Measurements from ENCODE around the gene KCNJ12.
"Not testable (repeated sequence)": the region's sequence is repeated elsewhere in the genome, so short reads cannot be mapped to it uniquely, and the experiment has no call there.

The KCNJ12 gene

DNA sequence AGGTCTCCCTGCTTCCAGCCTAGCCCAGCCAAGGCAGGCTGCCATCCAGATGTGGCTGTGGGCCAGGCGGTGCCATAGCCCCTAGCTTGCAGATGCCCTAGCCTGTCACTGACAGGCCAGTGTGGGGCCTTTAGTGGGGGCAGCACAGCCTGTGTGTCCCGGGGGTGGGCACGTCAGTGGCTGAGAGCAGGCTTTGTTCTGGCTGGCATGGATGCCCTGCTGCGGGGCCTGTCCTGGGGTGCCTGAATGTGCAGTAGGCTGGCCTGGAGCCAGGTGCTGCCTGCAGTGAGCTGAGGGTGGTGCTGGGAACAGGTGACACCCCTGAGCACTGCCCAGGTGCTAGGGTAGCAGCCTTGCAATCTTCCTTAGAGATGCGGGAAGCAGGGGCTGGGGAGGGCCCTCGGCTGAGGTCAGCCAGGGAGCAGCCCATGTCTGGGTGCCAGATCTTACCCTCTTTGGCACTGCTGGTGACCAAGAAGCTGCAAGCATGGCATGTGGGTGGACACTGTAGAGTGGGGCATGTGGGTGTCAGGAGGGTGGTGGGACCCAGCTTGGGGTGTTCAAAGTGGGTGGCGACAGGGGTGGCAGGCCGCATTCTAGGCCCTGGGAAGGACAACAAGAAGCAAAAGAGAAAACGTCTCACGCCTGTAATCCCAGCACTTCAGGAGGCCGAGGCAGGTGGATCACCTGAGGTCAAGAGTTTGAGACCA, 37.6 kb downstream of the KCNJ12 start:
- peak in 1 of 42 donors; percentile 25 for DNase-seq
- intact Hi-C loops (cut with DNase I), result not testable (repeated sequence)

DNA sequence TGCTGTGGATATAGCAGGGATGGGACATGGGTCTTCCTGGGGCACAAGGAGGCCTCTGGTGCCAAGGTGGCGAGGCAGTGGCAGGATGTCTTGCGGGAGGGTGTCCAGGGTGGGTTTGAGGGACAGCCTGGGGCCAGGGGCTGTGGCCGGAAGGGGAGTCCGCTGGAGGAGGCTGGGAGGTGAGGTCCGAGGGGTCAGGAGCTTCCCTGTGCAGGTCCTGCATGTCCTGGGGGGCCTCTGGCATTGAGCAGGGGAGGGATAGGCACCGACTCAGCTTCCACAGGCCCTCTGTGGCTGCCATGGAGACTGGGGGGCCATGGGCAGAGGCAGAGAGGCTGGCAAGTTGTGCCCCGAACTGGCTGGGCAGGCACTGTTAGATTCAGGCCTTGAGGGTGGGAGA, 38.5 kb downstream of the KCNJ12 start:
- DNase-seq; intact Hi-C loops (cut with DNase I): not testable (repeated sequence)

- peak in 1 of 42 donors; percentile 15 for DNase-seq
- intact Hi-C loops (cut with DNase I), result not testable (repeated sequence)
These were observed 39.2 kb downstream of the KCNJ12 start for GRCh38 chr17:21415166-21415990.

GRCh38 chr17:21416471-21416981, 40.4 kb downstream of the KCNJ12 start:
- DNase-seq, result peak in 2 of 42 donors; percentile 14 to 16
- intact Hi-C loops (cut with DNase I), result not testable (repeated sequence)

GRCh38 chr17:21417349-21417748, 41.2 kb downstream of the KCNJ12 start:
- intact Hi-C loops (cut with DNase I), result not testable (repeated sequence)
- DNase-seq, result peak in 1 of 42 donors; percentile 12

DNA sequence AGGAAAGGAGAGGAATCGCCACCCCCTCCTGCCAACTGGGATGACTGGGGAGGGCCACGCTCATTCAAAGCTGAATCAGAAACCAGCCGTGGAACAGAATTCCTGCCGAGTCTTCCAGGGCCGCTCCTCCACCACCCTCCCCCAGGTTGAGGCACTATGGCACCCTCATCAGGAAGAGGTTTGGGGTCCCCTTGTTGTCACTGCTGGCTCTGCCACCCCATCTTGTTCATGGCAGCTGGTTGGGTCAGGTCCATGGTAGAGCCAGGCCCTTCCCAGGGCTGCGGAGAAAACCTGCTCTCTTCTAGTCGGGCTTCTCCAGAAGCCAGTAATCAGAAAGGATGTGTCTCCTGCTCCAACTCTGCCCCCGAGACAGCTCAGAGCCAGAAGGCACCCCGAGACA, 41.8 kb downstream of the KCNJ12 start:
- intact Hi-C loops (cut with DNase I), result no loop called here
- peak in 1 of 42 donors; percentile 17 for DNase-seq

DNA sequence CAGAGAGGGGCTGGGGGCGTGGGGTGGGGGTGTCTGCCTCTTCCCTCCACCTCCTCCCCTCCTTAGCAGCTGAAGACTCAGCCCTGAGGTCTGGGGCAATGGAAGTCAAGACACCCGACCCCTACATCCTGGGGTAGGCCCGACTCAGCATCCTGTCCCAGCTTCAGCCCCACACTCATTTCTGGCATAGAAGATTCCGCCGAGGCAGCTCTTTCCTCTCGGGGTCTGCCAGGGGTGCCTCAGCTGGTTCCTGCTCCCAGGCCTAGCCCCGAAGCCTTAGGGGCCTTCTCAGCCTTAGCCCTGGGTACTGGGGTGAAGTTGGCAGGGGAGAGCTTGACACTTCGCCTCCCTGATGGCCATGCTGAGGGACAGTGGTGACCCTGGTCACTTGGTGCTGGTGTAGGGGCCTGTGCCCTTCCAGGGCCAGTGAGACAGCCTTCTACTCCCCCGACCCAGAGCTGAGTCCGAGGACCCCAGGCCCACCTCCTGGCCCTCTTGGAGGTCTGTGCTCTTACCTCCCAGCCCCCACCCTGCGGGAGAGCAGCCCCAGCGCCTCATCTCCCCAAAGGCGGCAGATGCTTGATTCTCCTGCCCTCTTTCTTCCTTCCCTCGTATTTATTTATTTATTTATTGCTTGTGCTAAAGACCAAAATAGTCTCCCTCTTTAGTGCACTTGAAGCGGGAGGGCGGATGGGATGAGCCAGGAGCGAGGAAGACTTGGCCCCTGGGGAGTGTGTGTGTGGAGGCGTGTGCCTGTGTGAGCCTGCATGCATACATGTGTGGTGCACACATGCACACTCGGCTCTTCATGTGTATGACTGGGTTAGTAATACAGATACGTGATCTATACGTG, 42.5 kb downstream of the KCNJ12 start:
- intact Hi-C loops (cut with DNase I), result no loop called here
- DNase-seq, result peak in 1 of 42 donors; percentile 9

DNA sequence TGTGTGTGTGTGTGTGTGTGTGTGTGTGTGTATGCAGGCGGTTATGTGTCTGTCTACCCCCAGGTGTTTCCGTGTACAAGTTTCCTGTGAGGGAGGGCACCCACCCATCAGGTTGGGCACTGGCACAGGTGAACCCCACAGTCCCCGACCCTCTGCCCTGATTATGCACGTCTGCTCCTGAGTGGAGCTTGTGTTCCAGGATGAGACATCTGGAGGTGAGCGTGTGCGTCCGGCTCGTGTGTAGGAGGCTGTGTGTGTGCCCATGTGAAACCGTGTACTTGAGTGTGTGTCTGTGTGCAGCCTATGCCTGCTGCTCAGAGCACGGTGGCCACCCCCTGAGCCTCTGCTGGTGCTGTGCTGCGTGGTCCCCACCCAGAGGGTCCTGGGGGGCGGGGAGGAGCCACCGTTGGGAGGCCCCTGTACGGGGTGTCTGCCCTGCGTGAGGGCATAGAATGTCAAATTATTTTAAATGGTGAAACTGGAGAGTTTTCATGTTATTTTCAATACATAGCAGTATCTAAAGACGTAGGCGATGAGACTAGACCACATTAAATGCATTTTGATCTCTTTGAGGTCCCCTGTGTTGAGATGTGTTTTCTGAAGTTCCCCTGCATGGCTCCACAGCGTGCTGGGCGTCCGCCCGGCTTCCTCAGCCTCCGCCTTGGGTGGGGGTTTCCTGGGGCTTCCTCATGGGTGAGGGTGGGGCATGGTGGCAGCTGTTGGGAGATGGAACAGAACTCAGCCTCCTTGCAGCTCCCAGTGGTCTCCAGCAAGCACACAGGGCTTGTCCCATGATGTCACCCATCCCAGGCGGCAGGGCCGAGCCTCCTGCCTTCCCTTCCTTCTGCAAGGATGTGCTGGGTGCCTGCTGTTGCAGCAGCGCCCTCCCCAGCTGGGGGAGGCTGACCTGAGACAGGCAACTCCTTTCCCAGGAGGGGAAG, 43.4 kb downstream of the KCNJ12 start:
- intact Hi-C loops (cut with DNase I), result no loop called here
- peak in 2 of 42 donors; percentile 5 to 27 for DNase-seq

DNA sequence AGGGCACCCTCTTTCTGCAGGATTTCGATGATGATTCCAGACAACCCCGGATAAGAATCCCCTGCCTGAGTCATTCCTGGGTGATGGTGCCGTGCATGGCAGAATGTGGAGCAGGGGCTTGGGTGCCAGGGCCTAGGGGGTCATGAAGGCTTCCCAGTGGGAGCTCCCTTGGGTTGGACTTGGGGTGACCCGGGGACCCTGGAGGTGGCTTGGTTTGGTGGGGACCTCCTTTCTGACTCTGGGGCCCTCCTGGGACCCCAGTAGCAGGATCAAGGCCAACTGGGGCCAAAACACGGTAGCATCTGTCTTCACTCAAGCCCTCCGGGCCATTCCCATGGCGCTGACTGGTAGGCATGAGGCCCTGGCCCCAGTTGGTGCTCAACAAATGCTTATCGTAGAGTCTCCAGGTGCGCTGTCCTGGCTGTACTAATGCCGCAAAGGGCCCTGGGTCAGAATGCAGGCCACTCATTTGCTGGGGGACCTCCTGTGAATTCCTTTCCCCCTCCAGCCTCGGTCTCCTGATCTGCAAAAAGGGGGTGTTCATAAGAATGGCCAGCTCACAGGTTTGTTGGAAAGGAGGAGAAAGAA, 44.4 kb downstream of the KCNJ12 start:
- DNase-seq, result peak in 1 of 42 donors; percentile 30
- intact Hi-C loops (cut with DNase I), result not testable (repeated sequence)

- intact Hi-C loops (cut with DNase I), result not testable (repeated sequence)
- DNase-seq, result peak in 2 of 42 donors; percentile 35 to 36
These were observed 45.5 kb downstream of the KCNJ12 start for GRCh38 chr17:21421421-21422310.

GRCh38 chr17:21422311-21423189, 46.4 kb downstream of the KCNJ12 start:
- DNase-seq, result peak in 1 of 42 donors; percentile 25

DNA sequence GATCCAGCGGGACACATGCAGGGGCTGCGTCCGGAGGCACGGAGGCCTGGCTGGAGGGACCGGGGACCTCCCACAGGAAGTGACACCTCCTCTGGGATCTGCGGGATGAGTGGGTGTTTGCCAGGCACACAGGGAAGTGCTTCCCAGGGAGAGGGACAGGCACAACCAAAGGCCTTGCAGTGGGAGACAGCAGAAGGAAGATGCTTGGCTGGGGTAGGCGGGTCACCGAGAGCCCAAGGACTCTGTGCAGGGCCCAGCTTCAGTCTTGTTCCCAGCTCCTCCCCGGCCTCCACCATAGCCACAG, 47.0 kb downstream of the KCNJ12 start:
- intact Hi-C loops (cut with DNase I), result not testable (repeated sequence)
- peak in 1 of 42 donors; percentile 29 for DNase-seq

More at GRCh38 chr17:21422311-21423189, 46.4 kb downstream of the KCNJ12 start:
- intact Hi-C loops (cut with DNase I), result not testable (repeated sequence)

DNA sequence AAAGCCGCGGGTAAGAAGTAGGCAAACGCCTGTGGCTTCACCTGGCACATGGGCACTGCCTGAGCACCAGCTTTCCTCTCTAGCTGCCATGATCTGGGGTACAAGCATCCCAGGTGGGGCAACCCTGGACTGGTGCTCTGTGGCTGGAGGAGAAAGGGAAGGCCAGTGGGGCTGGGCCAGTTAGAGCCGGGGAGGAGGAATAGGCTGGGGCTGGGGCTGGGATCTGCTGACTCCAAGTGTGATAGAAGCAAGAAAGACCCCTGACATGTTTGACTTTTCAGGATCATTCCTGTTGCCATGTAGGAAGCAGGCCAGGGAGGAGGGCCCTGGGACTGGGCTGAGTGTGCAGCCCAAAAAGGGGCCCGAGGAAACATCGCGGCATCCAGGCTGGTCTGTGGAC, 48.5 kb downstream of the KCNJ12 start:
- DNase-seq; intact Hi-C loops (cut with DNase I): not testable (repeated sequence)

DNA sequence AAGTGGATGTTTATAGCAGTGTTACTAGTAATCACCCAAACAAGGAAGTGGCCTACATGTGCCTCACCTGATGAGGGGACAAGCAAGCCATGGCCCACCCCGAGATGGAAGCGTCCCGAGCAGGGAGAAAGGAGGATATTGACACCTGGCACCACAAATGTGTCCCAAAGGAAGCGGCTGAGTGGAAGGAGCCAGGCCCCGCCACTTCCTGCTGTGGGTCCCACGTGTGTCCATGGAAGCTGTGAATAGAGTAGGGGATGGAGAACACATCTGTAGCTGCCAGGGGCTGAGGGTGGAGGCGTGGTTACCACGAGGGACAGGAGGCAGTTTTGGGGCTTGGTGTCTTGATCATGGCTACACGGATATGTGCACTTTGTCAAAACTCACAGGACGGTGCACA, 49.2 kb downstream of the KCNJ12 start:
- intact Hi-C loops (cut with DNase I), result no loop called here
- no peak for DNase-seq

- DNase-seq, result peak in 1 of 42 donors; percentile 24
- intact Hi-C loops (cut with DNase I), result no loop called here
These were observed 49.6 kb downstream of the KCNJ12 start for GRCh38 chr17:21425736-21426135.

GRCh38 chr17:21426246-21426645, 50.1 kb downstream of the KCNJ12 start:
- intact Hi-C loops (cut with DNase I), result not testable (repeated sequence)

More at GRCh38 chr17:21426246-21426645, 50.1 kb downstream of the KCNJ12 start:
- peak in 1 of 42 donors; percentile 12 for DNase-seq
